ENCODE results near the gene DDX3X.
A peak's percentile ranks its signal among the peaks of the same experiment; 100 is the strongest.
"Not testable (repeated sequence)": the region's sequence is repeated elsewhere in the genome, so short reads cannot be mapped to it uniquely, and the experiment has no call there.

DDX3X gene

DNA sequence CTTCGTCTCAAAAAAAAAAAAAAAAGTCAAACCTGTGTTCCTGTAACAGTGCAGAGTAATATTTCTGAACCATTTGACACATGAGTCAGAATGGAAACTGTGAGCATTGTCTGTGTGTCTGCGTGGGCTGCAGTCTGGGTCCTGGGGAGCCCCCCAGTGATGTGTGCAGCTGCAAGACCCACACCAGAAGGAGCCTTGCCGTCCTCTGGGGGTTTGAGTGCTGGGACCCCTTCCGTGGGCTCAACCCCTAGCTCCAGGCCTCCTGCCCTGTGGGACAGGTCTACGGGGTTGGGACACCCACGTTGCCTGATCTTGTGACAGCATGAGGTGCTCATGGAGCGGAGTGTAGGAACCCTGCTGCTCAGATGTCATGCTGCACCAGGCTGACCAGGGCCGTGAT is 43.7 kb downstream of the DDX3X start:
- no peak for DNase-seq

GRCh38 chrX:41381685-41382084 is 47.7 kb downstream of the DDX3X start:
- DNase-seq: no peak

DNA sequence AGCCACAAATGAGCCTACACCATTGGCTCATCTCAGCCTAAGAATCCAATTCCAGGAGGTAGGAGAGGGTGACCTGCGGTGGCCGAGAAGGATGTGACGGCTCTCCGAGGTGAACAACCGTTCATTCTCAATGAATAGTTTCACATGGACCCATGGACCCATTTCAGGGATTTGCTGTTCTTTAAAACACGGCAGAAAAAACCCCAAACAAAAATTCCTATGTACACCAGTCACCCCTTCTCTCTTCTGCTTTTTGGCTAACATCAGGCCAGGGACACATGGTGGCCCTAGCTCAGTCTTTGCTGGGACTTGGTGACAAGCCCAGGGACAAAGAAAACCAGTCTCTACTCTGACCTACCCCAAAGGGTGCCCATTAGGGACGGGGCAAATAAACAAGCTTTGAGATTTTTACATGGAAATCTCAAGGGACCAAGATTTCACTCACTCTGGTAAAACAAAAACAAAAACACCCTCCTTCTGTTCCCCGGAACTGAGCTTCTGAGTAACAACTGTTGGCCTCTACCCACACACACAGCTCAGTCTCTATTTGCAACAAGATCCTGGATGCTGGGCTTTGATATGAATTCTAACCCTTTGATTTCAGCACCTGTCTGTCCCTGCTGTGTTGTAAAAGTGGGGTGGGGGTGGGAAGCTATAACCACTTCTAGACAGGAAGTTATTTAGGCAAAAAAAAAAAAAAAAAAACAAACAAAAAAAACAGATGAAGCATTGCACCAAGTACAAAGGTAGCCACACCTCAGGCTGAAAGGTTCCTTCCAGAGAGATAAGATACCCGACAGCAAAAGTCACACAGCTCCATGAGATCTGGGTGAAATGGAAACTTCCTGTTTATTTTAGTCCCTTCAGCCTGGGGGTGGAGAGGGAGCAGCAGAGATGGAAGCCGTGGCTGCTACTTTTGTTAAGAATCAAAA is 49.0 kb downstream of the DDX3X start:
- DNase-seq: peak; percentile 15

DNA sequence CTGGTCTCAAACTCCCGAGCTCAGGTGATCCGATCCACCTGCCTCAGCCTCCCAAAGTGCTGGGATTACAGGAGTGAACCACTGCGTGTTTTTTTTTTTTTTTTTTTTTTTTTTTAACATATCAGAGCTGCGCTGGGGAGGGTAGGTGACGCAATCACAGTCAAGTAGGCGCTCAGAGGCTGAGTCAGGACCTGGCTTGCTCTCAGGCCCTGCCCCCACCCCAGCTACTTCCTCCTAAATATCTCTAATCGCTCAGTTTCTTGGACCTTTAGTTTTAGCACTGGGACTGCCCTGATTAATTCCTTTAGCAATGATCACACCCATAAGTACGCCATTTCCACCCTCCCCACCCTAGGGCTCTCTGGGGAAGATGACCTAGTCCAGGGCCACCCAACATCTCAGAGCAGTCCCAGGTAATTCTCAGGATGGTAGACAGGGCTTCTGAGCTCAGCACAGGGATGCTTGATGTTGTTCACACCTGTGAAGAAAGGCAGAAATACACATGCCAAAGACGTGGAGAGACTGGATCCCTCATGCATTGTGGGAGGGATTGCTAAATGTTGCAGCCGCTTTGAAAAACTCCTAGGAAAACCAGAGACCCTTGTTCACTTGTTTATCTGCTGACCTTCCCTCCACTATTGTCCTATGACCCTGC is 50.2 kb downstream of the DDX3X start:
- peak; percentile 23 for DNase-seq

GRCh38 chrX:41386222-41386990 is 52.4 kb downstream of the DDX3X start:
- DNase-seq: no peak

GRCh38 chrX:41388543-41388942 is 54.6 kb downstream of the DDX3X start:
- DNase-seq: no peak

- no peak for DNase-seq
Measured at GRCh38 chrX:41389311-41389888, 55.4 kb downstream of the DDX3X start.

DNA sequence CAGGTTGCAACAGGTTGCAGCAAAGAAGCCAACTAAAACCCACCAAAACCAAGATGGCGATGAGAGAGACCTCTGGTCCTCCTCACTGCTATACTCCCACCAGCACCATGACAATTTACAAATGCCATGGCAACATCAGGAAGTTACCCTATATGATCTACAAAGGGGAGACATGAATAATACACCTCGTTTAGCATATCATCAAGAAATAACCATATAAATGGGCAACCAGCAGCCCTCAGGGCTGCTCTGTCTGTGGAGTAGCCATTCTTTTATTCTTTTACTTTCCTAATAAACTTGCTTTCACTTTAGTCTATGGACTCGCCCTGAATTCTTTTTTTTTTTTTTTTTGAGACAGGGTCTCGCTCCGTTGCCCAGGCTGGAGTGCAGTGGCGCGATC is 56.6 kb downstream of the DDX3X start:
- DNase-seq: not testable (repeated sequence)

DNA sequence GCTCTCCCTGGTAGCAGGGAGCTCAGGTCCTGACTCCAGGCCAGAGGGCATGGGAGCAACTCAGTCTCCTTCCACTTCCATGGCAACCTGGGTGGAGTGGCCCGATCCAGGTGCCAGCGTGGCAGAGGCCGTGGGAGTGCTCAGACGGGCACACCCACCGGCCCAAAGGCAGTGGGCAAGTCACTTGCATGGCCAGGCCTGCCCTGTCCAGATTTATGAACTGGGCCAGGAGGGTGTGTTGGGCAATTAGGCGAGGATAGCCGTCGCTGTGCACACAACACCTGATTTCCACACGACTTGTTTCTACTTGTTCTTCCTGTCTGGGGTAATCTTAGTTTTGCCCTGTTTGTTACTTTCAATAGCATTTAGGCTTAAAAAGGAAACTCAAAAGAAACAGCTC is 57.6 kb downstream of the DDX3X start:
- DNase-seq: no peak

DNA sequence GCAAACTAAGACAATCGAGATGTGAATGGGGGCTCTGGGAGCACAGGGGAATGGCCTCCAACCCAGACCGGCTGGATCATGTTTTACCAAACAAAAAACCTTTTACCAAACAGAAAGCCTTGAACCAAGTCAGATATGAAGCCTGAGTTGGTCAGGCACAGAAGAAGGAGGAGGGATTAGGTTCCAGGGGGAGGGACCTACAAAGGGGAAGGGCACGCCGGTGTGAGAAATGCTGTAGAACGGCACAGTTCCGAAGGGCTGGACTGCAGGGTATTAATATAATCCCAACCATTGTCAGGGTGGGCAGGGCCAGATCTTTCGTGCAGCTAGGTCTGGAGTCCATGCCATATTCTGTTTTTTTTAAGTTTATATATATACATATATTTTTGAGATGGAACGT is 60.3 kb downstream of the DDX3X start:
- no peak for DNase-seq

- DNase-seq: no peak
Measured at GRCh38 chrX:41397219-41397618, 63.3 kb downstream of the DDX3X start.

DNA sequence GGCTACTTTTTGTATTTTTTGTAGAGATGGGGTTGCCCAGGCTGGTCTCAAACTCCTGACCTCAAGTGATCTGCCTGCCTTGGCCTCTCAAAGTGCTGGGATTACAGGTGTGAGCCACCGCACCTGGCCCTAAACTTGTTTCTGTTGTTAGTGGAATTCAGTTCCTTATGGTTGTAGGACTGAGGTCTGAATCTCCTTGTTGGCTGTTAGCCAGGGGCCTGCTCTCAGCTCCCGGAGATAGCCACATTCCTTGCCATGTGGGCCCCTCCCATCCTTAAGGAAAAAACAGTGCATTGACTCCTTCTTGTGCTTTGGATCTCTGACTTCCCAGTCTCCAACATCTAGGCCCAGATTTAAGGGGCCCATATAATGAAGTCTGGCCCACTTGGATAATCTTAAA is 63.8 kb downstream of the DDX3X start:
- DNase-seq: no peak

DNA sequence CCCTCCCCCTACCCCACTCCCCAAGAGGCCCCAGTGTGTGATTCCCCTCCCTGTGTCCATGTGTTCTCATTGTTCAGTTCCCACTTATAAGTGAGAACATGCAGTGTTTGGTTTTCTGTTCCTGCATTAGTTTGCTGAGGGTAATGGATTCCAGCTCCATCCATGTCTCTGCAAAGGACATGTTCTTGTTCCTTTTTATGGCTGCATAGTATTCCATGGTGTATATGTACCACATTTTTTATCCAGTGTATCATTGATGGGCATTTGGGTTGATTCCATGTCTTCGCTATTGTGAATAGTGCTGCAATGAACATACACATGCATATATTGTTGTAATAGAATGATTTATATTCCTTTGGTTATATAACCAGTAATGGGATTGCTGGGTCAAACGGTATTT is 68.6 kb downstream of the DDX3X start:
- DNase-seq: not testable (repeated sequence)

GRCh38 chrX:41405551-41405950 is 71.6 kb downstream of the DDX3X start:
- no peak for DNase-seq

- no peak for DNase-seq
Measured at GRCh38 chrX:41406201-41406600, 72.2 kb downstream of the DDX3X start.

DNA sequence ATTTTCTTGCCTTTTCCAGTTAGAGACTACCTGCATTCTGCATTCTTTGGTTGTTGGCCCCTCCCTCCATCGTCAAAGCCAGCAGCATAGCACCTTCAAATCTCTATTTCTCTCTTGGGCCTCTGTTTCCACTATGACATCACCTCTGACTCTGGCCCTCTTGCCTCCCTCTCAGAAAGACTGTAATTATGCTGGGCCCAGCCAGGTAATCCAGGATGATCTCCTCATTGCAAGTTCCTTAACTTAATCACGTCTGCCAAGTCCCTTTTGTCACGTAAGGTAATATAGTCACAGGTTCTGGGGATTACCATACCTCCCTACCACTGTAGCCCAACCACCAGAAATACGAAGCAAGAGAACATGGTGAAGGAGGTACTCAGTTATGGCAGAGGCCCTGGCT is 73.9 kb downstream of the DDX3X start:
- DNase-seq: no peak

- DNase-seq: no peak
Measured at GRCh38 chrX:41408576-41408975, 74.6 kb downstream of the DDX3X start.

DNA sequence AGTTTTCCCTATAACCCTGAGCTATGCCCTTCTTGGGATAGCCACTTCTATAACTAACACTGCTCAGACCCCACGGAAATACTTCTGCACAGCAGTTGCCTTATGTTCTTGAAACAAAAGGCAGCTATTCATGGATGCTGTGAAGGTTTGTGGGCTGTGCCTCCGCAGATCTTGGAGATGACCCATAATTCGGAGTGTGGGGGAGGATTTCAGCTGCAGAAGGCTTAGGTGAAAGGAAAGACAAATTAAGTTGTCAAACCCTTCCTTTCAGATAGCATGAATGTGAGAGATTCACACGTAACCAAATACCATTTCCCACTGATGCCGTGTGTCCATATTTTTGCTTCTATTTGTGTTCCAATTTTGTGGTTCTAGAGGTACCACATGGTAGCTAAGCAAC is 75.0 kb downstream of the DDX3X start:
- no peak for DNase-seq

DNA sequence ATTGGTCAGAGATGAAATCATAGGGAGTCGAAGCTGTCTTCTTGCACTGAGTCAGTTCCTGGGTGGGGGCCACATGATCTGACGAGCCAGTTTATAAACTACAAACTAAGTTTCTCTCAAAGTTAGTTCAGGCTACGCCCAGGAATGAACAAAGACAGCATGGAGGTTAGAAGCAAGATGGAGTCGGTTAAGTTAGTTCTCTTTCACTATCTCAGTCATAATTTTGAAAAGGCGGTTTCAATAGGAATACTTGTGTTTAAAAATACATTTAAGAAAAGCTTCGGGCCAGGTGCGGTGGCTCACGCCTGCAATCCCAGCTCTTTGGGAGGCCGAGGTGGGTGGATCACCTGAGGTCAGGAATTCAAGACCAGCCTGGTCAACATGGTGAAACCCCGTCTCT is 77.3 kb downstream of the DDX3X start:
- not testable (repeated sequence) for DNase-seq

DNA sequence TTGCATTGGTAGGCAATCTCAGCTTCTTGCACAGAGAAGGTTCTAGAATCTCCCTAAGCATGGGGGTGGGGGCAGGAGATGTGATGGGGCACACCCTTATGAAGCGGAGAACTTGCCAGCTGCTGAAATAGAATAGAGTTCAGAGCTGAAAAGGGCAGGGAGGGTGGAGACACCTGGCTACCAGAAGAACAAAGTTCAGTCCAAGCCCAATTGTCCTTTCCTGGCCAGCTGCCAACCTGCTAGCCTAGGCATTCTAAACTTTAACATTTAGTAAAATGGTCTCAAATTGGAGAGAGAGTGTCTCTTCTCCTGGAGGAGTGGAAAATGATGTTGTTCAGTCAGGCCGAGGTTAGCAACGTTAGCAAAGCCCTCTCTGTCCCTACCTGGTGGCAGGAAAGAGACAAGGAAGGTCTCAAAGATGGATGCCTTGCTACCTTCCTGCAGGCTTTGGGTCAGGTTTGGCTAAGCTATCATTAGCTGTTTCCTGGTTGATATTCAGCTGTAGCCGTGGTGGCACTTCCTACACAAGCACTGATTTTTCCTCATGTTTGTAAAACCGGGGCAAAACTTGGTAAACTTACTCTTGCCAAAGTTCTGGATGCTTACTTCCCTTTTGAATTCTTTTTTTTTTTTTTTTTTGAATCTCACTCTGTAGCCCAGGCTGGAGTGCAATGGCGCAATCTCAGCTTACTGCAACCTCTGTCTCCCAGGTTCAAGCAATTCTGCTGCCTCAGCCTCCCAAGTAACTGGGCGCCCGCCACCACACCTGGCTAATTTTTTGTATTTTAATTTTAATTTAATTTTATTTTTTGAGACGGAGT is 78.5 kb downstream of the DDX3X start:
- no peak for DNase-seq
